Stimulated activated CD4-positive, alpha-beta T cell treated with anti-CD3 and anti-CD28 coated beads, Interleukin-12 subunit alpha, Interleukin-12 subunit beta, amount 100 ng/mL, for 4 hours (primary cell): ENCODE measurements around the gene ATR.
A peak's percentile ranks its signal among the peaks of the same experiment; 100 is the strongest.
"Not testable (repeated sequence)": the region's sequence is repeated elsewhere in the genome, so short reads cannot be mapped to it uniquely, and the experiment has no call there.

Experiments
- DNase-seq: peaks from one replicate; pipeline ENCODE4 v3.0.0-alpha.2; 2020

The ATR gene

GRCh38 chr3:142578329-142579223 lies at the start of gene ATR:
Gene ATR (minus strand): TSS chr3:142578733. CDS start chr3:142578704, 29 bp downstream.
- peak; percentile 95 for DNase-seq

GRCh38 chr3:142626971-142627370 lies 48.4 kb upstream of the ATR start:
- DNase-seq = no peak

- DNase-seq = no peak
Measured at GRCh38 chr3:142625153-142625440, 46.6 kb upstream of the ATR start.

- DNase-seq = no peak
Measured at GRCh38 chr3:142624341-142625152, 46.0 kb upstream of the ATR start.

GRCh38 chr3:142623194-142623593 lies 44.7 kb upstream of the ATR start:
- DNase-seq = no peak

- no peak for DNase-seq
Measured at GRCh38 chr3:142622405-142622804, 43.9 kb upstream of the ATR start.

GRCh38 chr3:142618917-142619461 lies 40.5 kb upstream of the ATR start:
- no peak for DNase-seq

- DNase-seq = no peak
Measured at GRCh38 chr3:142615171-142615570, 36.6 kb upstream of the ATR start.

- DNase-seq = no peak
Measured at GRCh38 chr3:142614059-142614626, 35.6 kb upstream of the ATR start.

- DNase-seq = no peak
Measured at GRCh38 chr3:142613491-142613890, 35.0 kb upstream of the ATR start.

- DNase-seq = no peak
Measured at GRCh38 chr3:142611206-142611605, 32.7 kb upstream of the ATR start.

GRCh38 chr3:142609136-142609535 lies 30.6 kb upstream of the ATR start:
- no peak for DNase-seq

GRCh38 chr3:142608631-142609030 lies 30.1 kb upstream of the ATR start:
- DNase-seq = no peak

- DNase-seq = no peak
Measured at GRCh38 chr3:142604940-142605339, 26.4 kb upstream of the ATR start.

GRCh38 chr3:142603386-142603705 lies 24.8 kb upstream of the ATR start:
- DNase-seq = not testable (repeated sequence)

- no peak for DNase-seq
Measured at GRCh38 chr3:142602619-142603385, 24.3 kb upstream of the ATR start.

GRCh38 chr3:142601713-142602112 lies 23.2 kb upstream of the ATR start:
- no peak for DNase-seq

GRCh38 chr3:142597906-142598305 lies 19.4 kb upstream of the ATR start:
- no peak for DNase-seq

- no peak for DNase-seq
Measured at GRCh38 chr3:142596726-142597088, 18.2 kb upstream of the ATR start.

- DNase-seq = peak; percentile 80
Measured at GRCh38 chr3:142595951-142596725, 17.6 kb upstream of the ATR start, which contains the start of gene PLS1. Gene PLS1 (plus strand): TSS chr3:142596393. CDS start chr3:142664238, 67,845 bp downstream.

GRCh38 chr3:142595581-142595950 lies 17.0 kb upstream of the ATR start:
- no peak for DNase-seq

- no peak for DNase-seq
Measured at GRCh38 chr3:142595141-142595540, 16.6 kb upstream of the ATR start.
